GM19023 (cell line): ENCODE results near the gene CACNA2D1.
"Not testable (repeated sequence)": the region's sequence is repeated elsewhere in the genome, so short reads cannot be mapped to it uniquely, and the experiment has no call there.

ENCODE experiments used
- ATAC-seq: cut with Tn5 transposase; IDR thresholded peaks from one replicate; pipeline ENCODE4 v1.9.1; 2021; ENCODE audit warnings: mild to moderate bottlenecking, moderate library complexity; ENCODE audit not compliant: unreplicated experiment

The CACNA2D1 gene

GRCh38 chr7:82173400-82174021 lies 270.1 kb downstream of the CACNA2D1 start:
- no peak for ATAC-seq

- ATAC-seq = no peak
Measured at GRCh38 chr7:82172881-82173280, 270.7 kb downstream of the CACNA2D1 start.

DNA sequence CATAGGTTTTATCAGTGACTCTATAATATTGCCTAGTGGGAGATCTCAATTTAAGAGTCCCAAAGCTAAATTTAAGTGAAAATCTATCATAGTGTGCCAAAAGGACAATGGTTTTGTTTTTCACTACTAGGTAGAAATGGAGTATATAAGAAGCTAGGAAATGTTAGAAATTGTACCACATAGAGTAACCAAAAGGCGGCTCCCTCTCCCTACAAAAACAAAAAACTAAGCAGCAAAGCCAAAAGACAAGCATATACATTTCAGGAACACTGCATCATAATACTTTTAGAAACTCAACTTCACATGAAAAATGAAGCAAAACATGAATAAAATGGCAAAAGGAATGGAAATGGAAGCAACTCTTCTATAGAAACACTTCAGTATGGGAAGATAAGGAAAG lies 271.6 kb downstream of the CACNA2D1 start:
- no peak for ATAC-seq

- ATAC-seq = no peak
Measured at GRCh38 chr7:82167558-82168314, 275.8 kb downstream of the CACNA2D1 start.

GRCh38 chr7:82166260-82167015 lies 277.1 kb downstream of the CACNA2D1 start:
- no peak for ATAC-seq

DNA sequence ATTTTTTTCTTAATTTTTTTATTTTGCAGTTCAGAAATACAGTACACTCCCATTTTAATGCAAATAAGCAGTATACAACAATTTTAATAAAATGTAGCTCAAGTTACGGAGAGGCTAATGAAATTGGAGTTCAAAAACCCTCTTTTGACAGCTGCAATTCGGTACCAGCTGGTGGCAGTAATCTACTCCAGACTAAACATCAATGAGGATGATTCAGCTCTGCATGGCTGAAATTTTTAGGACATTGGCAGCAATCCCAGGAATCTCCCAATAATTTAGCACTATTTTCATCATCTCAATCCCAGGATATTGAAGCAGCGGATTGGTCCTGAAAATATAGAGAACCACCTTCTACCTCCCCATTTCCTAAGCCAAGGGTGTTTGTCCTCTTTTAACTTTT lies 278.8 kb downstream of the CACNA2D1 start:
- no peak for ATAC-seq

- no peak for ATAC-seq
Measured at GRCh38 chr7:82164410-82164809, 279.2 kb downstream of the CACNA2D1 start.

DNA sequence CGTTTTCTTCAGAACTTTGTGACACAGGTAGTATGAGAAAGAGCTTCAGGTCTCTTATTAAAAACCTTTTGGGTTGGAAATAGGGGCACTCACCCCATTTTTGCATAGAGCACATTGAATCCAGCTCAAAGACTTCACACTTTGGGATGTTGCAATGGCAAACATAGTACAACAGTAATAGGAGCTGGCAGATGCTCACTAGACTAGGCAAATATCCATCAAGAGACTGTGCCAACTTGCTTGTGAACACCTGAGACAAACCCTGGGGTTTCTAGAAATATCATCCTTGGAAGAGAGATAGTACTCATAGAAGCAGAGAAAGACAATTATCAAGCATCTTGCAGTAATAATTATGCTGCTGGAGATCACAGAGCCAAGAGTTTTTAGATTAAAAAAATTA lies 280.0 kb downstream of the CACNA2D1 start:
- ATAC-seq = no peak

GRCh38 chr7:82162289-82162688 lies 281.3 kb downstream of the CACNA2D1 start:
- ATAC-seq = no peak

DNA sequence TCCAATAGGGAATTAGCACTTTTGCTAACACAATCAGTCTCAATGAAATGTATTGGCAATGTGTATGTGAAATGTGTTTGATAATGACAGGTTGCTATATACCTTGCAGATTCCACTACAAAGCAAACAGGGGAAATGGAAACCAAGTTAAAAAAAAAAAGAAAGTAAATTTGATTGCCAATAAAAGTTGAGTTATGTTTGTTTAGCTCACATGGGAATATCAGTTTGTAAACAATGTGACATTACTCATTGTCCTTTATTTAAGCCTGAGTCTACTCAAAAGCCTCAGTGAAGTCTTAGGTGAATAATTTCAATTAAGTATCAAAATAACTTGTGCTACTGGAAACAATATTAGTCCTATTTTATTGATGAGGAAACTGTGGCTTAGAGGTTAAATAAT lies 285.2 kb downstream of the CACNA2D1 start:
- no peak for ATAC-seq

GRCh38 chr7:82156893-82157292 lies 286.7 kb downstream of the CACNA2D1 start:
- ATAC-seq = no peak

DNA sequence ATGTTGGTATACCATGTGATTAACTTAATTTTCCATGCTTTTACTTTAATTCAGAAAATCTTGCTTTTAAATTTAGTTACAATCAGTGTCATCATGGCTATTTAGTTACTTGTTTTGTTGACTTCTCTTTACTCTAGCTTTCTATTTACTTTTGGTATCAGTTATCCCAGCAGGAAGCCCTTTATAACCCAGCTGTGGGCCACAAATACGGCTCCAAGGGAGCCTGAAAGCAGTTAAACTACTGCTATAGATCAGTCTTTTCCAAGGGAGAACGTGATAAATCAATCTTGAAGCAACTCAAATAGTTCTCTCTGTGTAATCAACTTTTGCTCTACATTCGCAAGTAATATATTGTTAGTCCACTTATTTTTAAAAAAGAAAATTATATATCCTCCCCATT lies 287.4 kb downstream of the CACNA2D1 start:
- ATAC-seq = no peak

DNA sequence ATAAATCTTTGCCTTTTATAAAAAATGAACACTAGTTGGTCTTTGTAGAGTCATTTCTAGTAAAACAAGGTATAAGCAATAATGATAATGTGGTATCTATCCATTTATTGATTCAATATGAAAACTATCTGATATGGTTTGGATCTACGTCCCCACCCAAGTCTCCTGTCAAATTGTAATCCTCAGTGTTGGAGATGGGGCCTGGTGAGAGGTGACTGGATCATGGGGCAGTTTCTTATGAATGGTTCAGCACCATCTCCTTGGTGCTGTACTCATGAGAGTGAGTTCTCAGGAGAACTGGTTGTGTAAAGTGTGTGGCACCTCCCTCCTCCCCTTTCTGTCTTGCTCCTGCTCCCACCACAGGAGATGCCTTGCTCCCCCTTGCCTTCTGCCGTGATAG lies 288.8 kb downstream of the CACNA2D1 start:
- no peak for ATAC-seq

DNA sequence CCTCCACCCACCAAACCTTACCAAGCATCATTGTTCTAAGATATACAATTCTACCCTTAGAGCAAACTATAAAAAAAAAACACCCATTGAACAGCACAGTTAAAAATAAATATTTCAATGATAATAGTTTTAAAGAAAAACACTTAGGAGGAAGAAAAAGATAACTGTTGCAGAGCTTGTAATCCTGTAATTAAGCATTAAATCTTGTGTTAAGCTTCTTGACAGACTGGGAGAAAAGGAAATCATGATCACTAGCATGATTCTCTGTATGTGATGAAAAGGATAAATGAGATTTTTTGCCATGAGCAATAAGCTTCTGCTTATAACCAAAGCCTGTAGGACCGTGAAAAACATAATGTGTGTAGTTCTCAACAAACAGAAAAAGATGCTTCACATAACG lies 289.8 kb downstream of the CACNA2D1 start:
- ATAC-seq = no peak

- no peak for ATAC-seq
Measured at GRCh38 chr7:82152858-82153257, 290.7 kb downstream of the CACNA2D1 start.

GRCh38 chr7:82146491-82146890 lies 297.1 kb downstream of the CACNA2D1 start:
- ATAC-seq = no peak

GRCh38 chr7:82142263-82142864 lies 301.2 kb downstream of the CACNA2D1 start:
- no peak for ATAC-seq

GRCh38 chr7:82141427-82141826 lies 302.1 kb downstream of the CACNA2D1 start:
- ATAC-seq = no peak

GRCh38 chr7:82140608-82141007 lies 303.0 kb downstream of the CACNA2D1 start:
- not testable (repeated sequence) for ATAC-seq

DNA sequence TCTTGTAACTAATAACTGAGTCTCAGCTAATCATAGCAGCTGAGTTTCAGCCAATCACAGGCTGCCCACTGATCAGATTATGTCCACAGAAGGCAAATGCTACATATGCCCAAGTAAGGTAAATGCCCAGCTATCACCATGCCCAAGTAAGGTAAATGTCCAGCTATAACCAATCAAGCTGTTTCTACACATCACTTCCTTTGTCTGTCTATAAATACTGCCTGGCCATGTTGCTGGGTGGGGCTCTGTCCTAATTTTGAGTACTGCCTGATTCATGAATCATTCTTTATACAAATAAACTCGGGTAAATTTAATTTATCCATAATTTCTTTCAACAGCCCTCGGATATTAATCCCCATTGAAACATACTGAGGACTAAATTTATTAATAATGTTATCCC lies 312.4 kb downstream of the CACNA2D1 start:
- no peak for ATAC-seq

DNA sequence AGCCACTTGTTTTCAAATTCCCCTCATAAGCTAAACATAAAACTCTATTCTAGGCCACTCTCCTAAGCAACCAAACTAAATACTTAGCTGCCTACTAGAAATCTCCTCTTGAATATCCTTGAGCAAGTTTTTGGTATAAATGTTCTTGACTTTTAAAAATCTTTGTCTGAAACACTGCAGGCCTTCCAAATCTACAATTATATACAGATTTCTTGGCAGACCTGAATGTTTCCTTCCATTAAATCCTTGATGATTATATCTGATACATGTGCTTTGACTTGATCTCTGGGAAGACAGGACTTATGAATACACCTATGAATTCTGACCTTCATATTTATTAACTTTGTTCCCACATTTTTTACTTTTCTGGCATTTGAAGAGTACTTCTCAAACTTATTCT lies 314.5 kb downstream of the CACNA2D1 start:
- no peak for ATAC-seq

- ATAC-seq = no peak
Measured at GRCh38 chr7:82128546-82128945, 315.0 kb downstream of the CACNA2D1 start.
